Measurements from ENCODE around the gene MORN3. TPM values are rescaled to one million over a fixed set of nuclear protein-coding genes. Genes with fewer than 3 reads are reported as not detected.
A peak's percentile ranks its signal among the peaks of the same experiment; 100 is the strongest.

The MORN3 gene
- total and polyA plus RNA-seq, 10 of the 15 experiments (the other 5 are each of a cell fraction or from before 2014, with no cell fraction given): 0.08 to 0.34 (median 0.17) TPM

- TF ChIP-seq KAT2A (conservative IDR thresholded peaks at IDR 0.05; ENCODE audit: control insufficient read depth, low read depth, low read length) (no peak), KLF5 (IDR thresholded peaks at IDR 0.05; ENCODE audit: partially characterized antibody) (no peak), MEF2B (IDR thresholded peaks at IDR 0.05; ENCODE audit: partially characterized antibody, poor library complexity, severe bottlenecking) (peak; percentile 26), TARDBP (IDR thresholded peaks at IDR 0.05; ENCODE audit: borderline replicate concordance) (no peak), CHD1 (IDR thresholded peaks at IDR 0.05; ENCODE audit: low read depth, low read length) (no peak), RUNX3 (IDR thresholded peaks at IDR 0.05; ENCODE audit: low read length) (no peak; the same call in 1 of the 2 replicates), SUZ12 (IDR thresholded peaks at IDR 0.05; ENCODE audit: unreplicated experiment) (no peak), LARP7 (IDR thresholded peaks at IDR 0.05) (peak; percentile 97; the same call in 1 of the 2 replicates), BCL11A (IDR thresholded peaks at IDR 0.05; ENCODE audit: low read depth, low read length) (no peak), NR2C1 (IDR thresholded peaks at IDR 0.05) (peak; percentile 56), MLLT1 (IDR thresholded peaks at IDR 0.05) (no peak; the same call in 1 of the 2 replicates), YY1 (IDR thresholded peaks at IDR 0.05; ENCODE audit: low read depth, low read length) (0 out of 2 replicates have a peak, but pooled peaks have one; percentile 6), PML (IDR thresholded peaks at IDR 0.05; ENCODE audit: low read length) (0 out of 2 replicates have a peak, but pooled peaks have one; percentile 3), ZSCAN29 (IDR thresholded peaks at IDR 0.05) (peak; percentile 60; the same call in 1 of the 2 replicates), SMC3 (IDR thresholded peaks at IDR 0.05; ENCODE audit: borderline replicate concordance, low read length) (no peak), MAX (IDR thresholded peaks at IDR 0.05; ENCODE audit: low read depth, low read length) (peak; percentile 89), FOXK2 (IDR thresholded peaks at IDR 0.05) (no peak), KDM1A (IDR thresholded peaks at IDR 0.05; ENCODE audit: borderline replicate concordance) (no peak), PBX3 (IDR thresholded peaks at IDR 0.05; ENCODE audit: insufficient replicate concordance, low read depth, low read length) (no peak), GATAD2B (conservative IDR thresholded peaks at IDR 0.05; ENCODE audit: low read depth) (peak; percentile 89), CHD4 (IDR thresholded peaks at IDR 0.05) (no peak), MTA3 (IDR thresholded peaks at IDR 0.05; ENCODE audit: borderline replicate concordance, low read length) (no peak)
- TF ChIP-seq, protein P1, sequence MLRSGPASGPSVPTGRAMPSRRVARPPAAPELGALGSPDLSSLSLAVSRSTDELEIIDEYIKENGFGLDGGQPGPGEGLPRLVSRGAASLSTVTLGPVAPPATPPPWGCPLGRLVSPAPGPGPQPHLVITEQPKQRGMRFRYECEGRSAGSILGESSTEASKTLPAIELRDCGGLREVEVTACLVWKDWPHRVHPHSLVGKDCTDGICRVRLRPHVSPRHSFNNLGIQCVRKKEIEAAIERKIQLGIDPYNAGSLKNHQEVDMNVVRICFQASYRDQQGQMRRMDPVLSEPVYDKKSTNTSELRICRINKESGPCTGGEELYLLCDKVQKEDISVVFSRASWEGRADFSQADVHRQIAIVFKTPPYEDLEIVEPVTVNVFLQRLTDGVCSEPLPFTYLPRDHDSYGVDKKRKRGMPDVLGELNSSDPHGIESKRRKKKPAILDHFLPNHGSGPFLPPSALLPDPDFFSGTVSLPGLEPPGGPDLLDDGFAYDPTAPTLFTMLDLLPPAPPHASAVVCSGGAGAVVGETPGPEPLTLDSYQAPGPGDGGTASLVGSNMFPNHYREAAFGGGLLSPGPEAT (IDR thresholded peaks at IDR 0.05; ENCODE audit: low read depth): 0 out of 2 replicates have a peak, but pooled peaks have one; percentile 29
- TF ChIP-seq, protein P2, sequence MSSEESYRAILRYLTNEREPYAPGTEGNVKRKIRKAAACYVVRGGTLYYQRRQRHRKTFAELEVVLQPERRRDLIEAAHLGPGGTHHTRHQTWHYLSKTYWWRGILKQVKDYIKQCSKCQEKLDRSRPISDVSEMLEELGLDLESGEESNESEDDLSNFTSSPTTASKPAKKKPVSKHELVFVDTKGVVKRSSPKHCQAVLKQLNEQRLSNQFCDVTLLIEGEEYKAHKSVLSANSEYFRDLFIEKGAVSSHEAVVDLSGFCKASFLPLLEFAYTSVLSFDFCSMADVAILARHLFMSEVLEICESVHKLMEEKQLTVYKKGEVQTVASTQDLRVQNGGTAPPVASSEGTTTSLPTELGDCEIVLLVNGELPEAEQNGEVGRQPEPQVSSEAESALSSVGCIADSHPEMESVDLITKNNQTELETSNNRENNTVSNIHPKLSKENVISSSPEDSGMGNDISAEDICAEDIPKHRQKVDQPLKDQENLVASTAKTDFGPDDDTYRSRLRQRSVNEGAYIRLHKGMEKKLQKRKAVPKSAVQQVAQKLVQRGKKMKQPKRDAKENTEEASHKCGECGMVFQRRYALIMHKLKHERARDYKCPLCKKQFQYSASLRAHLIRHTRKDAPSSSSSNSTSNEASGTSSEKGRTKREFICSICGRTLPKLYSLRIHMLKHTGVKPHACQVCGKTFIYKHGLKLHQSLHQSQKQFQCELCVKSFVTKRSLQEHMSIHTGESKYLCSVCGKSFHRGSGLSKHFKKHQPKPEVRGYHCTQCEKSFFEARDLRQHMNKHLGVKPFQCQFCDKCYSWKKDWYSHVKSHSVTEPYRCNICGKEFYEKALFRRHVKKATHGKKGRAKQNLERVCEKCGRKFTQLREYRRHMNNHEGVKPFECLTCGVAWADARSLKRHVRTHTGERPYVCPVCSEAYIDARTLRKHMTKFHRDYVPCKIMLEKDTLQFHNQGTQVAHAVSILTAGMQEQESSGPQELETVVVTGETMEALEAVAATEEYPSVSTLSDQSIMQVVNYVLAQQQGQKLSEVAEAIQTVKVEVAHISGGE (CRISPR knock-in tag; IDR thresholded peaks at IDR 0.05): peak; percentile 64
Measured at GRCh38 chr12:121626087-121626852, 43.2 kb downstream of the MORN3 start, which contains the start of gene ORAI1 (continued).
